Measurements from ENCODE around the gene DIP2A.
A peak's percentile ranks its signal among the peaks of the same experiment; 100 is the strongest.
"Not testable (repeated sequence)": the region's sequence is repeated elsewhere in the genome, so short reads cannot be mapped to it uniquely, and the experiment has no call there.

DIP2A gene

GRCh38 chr21:46557469-46557868 lies 98.8 kb downstream of the DIP2A start:
- DNase-seq (ENCODE audit: low read depth): no peak

- DNase-seq (ENCODE audit: low read depth): no peak
Measured at GRCh38 chr21:46557919-46558392, 99.3 kb downstream of the DIP2A start.

- no peak for DNase-seq (ENCODE audit: low read depth)
Measured at GRCh38 chr21:46559291-46559983, 100.7 kb downstream of the DIP2A start.

DNA sequence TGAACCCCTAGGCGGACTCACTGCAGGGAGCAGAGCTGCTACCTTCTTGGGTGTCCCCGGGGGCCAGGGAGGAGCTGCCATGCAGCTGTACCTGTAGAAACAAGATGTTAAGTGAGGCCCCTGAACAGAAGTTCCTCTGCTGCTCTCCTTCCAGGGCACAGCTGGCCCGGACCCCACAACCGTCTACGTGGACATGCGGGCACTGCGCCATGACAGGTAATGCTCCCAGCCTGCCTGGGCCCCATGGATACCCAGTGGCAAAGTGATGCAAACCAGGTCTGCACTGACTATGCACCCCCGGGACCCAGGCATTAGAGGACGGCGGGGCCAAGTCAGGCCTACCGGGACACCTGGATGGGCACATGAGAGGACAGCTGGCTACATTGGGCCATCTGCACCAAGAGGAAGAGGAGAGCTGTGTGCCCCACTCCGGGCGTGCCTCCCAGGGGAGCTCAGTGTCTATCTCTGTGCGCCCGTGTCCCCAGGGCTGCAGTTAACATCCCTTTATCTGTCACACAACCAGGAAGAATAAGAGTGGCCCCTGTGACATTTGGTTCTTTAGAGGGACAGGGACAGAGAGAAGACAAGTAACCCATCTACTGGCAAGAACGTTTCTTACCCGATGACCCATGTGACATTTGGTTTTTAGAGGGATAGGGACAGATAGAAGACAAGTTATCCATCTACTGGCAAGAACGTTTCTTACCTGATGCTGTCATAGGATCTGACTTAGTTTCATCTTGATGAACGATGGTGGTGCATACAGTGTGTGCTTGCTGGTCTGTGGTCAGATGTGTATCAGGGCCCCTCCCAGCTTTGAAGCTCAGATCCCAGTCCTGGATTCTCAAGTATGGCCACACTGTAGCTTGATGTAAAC lies 102.1 kb downstream of the DIP2A start:
- no peak for DNase-seq (ENCODE audit: low read depth)

DNA sequence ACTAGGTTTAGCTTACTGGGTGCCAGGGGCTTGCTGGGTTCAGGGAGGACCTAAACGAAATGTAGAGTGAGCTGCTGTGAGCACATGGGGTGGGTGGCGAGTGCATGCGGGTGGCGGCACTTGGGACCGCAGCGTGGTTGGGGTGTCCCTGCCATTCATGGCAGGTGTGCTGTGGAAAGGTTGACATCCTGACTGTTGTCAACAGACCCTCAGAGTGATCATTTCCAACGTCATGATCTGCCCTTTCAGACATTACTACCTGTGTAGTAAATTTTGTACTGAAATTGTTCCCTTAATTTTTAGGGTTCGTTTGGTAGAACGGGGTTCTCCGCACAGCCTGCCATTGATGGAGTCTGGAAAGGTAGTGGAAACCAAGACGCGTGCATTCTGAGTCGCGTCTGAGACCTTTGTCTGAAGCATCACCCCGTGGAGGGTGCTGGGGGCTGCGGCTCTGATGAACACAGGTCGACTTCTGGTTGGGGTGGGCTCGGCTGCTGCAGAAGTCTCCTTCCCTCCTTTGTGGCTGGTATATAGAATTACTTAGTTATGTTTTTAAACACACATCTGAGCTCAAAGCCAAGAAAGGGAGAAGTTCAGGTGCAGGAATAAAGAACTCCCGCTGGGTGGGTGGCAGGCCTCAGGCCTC lies 102.9 kb downstream of the DIP2A start:
- DNase-seq (ENCODE audit: low read depth): no peak

- no peak for DNase-seq (ENCODE audit: low read depth)
Measured at GRCh38 chr21:46562472-46562871, 103.8 kb downstream of the DIP2A start.

GRCh38 chr21:46562964-46563607 lies 104.4 kb downstream of the DIP2A start:
- no peak for DNase-seq (ENCODE audit: low read depth)

DNA sequence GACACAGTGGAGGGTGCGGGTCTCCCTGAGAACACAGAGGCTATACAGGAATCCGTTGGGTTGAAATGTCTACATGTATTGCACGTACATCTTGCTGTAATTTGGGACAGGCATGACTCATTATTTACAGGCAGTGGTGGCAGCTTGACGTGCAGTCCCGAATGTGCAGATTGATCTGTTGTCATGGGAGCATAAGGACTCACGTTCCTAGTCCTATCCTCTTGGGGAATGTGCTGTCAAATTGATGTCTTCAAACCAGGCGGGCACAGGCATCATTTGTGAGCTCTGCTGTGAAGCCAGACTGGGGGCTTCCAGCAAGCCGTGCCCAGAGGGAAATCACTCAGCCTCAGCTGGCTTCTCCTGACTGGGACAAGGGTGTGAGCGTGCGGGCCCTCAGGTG lies 105.7 kb downstream of the DIP2A start:
- no peak for DNase-seq (ENCODE audit: low read depth)

DNA sequence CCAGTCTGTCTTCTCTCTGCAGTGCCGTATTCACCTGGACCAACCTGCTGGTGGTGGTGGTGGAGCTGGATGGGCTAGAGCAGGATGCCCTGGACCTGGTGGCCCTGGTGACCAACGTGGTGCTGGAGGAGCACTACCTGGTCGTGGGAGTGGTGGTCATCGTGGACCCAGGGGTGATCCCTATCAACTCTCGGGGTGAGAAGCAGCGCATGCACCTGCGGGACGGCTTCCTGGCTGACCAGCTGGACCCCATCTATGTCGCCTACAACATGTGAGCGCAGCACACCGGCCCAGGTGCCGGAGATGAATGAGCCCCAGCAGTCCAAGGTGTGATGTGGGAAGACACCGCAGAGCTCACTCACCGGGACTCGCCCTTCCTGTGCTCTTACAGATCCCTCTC lies 108.7 kb downstream of the DIP2A start:
- DNase-seq (ENCODE audit: low read depth): no peak

DNA sequence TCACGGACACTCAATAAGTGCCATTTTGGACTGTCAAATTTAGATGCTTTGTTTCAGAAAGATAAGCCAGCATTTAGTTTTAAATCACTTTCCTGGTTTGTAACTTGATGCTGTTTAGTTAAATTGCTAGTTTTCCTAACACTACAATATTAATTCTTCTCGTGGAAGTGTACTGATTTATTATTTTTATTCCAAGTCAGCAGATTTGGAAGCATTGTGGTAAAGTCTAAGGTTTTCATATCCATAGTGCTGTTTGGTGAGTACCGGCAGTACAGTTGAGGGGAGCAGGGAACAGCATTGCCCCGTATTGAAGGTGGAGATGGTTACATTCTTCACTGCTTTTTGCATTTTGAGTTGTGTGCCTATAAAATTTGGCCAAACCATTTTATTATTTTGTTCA lies 109.9 kb downstream of the DIP2A start:
- DNase-seq (ENCODE audit: low read depth): no peak

GRCh38 chr21:46569081-46569480 lies 110.4 kb downstream of the DIP2A start:
- peak; percentile 5 for DNase-seq (ENCODE audit: low read depth)

DNA sequence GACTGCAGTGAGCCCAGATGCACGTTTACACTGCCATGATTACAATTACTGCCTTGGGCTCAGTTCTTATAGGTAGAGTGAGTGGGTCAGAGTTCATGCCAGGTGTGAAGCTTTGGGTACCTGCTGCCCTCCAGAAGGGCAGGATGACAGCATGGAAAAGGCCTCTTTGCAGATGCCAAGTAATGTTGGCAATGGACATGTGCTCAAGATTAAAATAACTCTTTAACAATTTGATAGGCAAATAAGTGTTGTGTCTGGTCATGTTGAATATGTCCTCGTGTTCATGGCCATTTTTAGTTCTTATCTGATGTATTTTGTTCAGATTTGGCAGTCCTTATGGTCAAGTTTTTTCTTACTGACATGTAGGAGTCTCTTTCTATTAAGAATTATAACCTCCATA lies 111.4 kb downstream of the DIP2A start:
- no peak for DNase-seq (ENCODE audit: low read depth)

DNA sequence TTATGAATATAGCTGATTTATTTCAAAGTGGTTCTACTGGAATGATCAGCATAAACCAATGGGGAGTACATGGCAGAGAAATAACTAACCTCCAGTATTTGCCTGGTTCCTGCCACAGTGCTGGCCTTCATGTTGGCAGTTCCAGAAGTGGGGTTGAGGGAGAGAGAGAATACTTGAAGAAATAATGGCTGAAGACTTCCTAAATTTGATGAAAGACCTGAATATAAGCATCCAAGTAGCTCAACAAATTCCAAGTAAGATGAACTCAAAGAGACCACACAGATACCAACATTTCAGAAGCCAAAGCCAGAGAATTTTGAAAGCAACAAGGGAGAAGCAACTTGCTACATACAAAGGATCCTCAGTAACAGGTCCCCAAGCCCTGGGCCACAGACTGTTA lies 111.9 kb downstream of the DIP2A start:
- DNase-seq (ENCODE audit: low read depth): no peak

- no peak for DNase-seq (ENCODE audit: low read depth)
Measured at GRCh38 chr21:46572850-46573249, 114.2 kb downstream of the DIP2A start.

DNA sequence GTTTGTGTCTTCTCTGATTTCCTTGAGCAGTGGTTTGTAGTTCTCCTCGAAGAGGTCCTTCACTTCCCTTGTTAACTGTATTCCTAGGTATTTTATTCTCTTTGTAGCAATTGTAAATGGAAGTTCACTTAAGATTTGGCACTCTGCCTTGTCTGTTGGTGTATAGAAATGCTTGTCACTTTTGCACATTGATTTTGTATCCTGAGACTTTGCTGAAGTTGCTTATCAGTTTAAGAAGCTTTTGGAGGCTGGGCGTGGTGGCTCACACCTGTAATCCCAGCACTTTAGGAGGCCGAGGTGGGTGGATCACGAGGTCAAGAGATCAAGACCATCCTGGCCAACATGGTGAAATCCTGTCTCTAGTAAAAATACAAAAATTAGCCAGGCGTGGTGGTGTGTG lies 119.1 kb downstream of the DIP2A start:
- not testable (repeated sequence) for DNase-seq (ENCODE audit: low read depth)

DNA sequence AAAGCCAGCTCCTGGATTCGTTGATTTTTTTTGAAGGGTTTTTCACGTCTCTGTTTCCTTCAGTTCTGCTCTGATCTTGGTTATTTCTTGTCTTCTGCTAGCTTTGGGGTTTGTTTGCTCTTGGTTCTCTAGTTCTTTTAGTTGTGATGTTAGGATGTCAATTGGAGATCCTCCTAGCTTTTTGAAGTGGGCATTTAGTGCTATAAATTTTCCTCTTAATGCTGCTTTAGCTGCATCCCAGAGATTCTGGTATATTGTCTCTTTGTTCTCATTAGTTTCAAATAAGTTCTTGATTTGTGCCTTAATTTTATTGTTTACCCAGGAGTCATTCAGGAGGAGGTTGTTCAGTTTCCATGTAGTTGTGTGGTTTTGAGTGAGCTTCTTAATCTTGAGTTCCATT lies 120.7 kb downstream of the DIP2A start:
- DNase-seq (ENCODE audit: low read depth): not testable (repeated sequence)

- DNase-seq (ENCODE audit: low read depth): no peak
Measured at GRCh38 chr21:46581780-46582307, 123.2 kb downstream of the DIP2A start.

DNA sequence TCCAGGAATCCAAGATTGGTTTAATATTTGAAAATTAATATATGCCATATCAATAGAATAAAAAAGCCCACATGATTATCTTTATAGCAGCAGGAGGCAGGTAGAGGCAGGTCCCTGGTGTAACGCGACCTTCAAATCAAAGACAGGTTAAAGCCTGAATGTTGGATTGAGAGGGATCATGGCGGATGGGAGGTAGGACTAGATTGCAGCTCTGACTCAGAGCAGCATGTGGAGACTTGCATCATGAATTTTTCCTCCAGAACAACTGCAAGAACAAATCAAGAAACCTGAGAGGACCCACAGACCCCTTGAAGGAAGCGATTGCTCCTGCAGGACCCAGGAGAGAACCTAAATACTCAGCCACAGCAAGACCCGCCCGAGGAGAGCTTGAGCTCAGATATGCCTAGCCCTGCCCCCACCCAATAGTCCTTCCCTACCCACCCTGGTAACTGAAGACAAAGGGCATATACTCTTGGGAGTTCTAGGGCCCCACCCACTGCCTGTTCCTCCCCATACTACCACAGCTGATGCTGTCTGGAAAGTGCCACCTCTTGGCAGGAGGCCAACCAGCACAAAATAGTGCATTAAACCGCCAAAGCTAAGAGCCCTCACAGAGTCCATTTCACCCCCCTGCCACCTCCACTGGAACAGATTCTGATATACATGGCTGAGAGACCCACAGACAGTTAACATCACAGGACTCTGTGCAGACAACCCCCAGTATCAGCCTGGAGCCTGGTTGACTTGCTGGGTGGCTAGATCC lies 126.7 kb downstream of the DIP2A start:
- no peak for DNase-seq (ENCODE audit: low read depth)

DNA sequence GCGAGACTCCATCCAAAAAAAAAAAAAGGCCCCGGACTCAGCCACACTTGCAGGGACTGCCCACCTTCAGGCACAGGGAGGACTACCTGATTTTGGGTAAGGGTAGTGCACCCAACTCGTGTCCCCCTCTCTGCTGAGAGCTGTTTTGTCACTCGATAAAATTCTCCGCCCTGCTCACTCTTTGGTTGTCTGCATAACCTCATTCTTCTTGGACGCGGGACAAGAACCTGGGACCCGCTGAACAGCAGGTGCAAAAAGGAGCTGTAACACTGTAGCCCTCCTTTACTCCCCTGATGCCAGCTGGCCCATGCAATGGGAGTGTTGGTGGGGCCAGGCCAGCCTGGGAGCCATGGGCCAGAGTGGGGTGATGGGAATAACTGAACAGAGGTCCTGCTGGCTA lies 135.6 kb downstream of the DIP2A start:
- no peak for DNase-seq (ENCODE audit: low read depth)

DNA sequence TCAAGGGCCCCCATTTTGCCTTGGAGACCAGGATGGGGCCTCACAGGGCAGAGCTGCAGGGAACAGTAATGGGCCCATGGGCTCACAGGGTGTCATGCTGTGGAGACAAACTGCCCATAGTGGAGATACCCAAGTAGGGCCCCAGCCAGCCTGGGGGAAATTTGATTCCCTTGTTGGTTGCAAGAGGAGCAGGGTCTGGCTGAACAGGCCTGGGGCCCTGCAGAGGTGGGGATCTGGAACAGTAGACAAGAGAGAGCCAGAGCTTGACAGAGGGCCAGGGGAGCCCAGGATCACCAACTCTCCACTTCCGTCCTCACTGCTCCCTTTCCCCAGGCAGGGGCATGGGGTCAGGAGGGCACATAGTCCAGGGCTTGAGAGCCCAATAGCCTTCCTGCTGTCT lies 137.5 kb downstream of the DIP2A start:
- no peak for DNase-seq (ENCODE audit: low read depth)

DNA sequence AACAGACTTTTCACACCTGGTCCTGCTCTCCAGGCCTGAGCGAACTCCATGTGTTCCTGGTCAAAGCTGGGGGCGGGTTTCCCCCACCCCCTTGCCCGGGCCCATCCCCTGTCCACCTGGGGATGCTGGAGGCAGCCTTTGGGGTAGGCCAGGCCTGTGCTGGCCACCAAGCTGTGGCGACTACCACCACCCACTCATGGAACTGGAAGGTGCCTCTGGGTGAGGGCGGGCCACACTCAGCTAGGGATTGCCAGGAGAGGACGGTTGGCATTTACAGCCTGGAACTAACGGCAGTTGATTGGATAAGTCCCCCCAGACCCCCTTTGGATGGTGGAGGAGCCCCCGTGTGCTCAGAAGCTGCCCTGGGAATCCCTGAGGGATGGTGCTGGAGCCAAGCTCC lies 138.3 kb downstream of the DIP2A start:
- no peak for DNase-seq (ENCODE audit: low read depth)
